Nephron (organoid): Measurements from ENCODE around the gene CIB1.

Experiments
- H3K27ac Mint-ChIP-seq, 3 experiments: 2 replicates each; pipeline ENCODE4 v1.8.0; 2020; ENCODE audit warnings: mixed read lengths in 3 of 3, mild to moderate bottlenecking in 2 of 3, moderate library complexity in 1 of 3
- H3K27me3 Mint-ChIP-seq: 2 replicates; pipeline ENCODE4 v1.8.0; 2021; ENCODE audit warnings: low read depth, mild to moderate bottlenecking, moderate library complexity, mixed read lengths
- H3K36me3 Mint-ChIP-seq: 2 replicates; pipeline ENCODE4 v1.8.0; 2020; ENCODE audit warnings: low read depth, mixed read lengths
- H3K4me1 Mint-ChIP-seq: 2 replicates; pipeline ENCODE4 v1.8.0; 2020; ENCODE audit warnings: mixed read lengths
- H3K4me3 Mint-ChIP-seq, 3 experiments: 2 replicates each; pipeline ENCODE4 v1.8.0; 2020; ENCODE audit warnings: mild to moderate bottlenecking in 3 of 3, mixed read lengths in 3 of 3, moderate library complexity in 2 of 3
- H3K9me3 Mint-ChIP-seq: 2 replicates; pipeline ENCODE4 v1.8.0; 2020; ENCODE audit warnings: mixed read lengths
- TF ChIP-seq, protein P1 (sequence below), 3 experiments: fragments of 200-600 bp; sonication (generic); IDR thresholded peaks; one replicate each; pipeline ENCODE4 v1.5.0; 2021; ENCODE audit warnings: antibody characterized with exemption in 3 of 3; ENCODE audit not compliant: unreplicated experiment in 3 of 3

CIB1 gene

GRCh38 chr15:90184786-90185704 lies 48.7 kb downstream of the CIB1 start:
- peak overlapping the region; percentile 76 to 79 (median 77) for H3K4me3 Mint-ChIP-seq
- peak overlapping the region; percentile 84 to 89 (median 87) for H3K27ac Mint-ChIP-seq
- peaks cover 29% of the 10 kb centered on the region for H3K4me1 Mint-ChIP-seq
- TF ChIP-seq, protein P1, sequence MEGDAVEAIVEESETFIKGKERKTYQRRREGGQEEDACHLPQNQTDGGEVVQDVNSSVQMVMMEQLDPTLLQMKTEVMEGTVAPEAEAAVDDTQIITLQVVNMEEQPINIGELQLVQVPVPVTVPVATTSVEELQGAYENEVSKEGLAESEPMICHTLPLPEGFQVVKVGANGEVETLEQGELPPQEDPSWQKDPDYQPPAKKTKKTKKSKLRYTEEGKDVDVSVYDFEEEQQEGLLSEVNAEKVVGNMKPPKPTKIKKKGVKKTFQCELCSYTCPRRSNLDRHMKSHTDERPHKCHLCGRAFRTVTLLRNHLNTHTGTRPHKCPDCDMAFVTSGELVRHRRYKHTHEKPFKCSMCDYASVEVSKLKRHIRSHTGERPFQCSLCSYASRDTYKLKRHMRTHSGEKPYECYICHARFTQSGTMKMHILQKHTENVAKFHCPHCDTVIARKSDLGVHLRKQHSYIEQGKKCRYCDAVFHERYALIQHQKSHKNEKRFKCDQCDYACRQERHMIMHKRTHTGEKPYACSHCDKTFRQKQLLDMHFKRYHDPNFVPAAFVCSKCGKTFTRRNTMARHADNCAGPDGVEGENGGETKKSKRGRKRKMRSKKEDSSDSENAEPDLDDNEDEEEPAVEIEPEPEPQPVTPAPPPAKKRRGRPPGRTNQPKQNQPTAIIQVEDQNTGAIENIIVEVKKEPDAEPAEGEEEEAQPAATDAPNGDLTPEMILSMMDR (IDR thresholded peaks at IDR 0.05; ENCODE audit: unreplicated experiment in 3 of 3) = no peak
- H3K9me3 Mint-ChIP-seq = no peaks in the 10 kb centered on the region
- no peaks in the 10 kb centered on the region for H3K27me3 Mint-ChIP-seq
- H3K36me3 Mint-ChIP-seq = no peaks in the 10 kb centered on the region

DNA sequence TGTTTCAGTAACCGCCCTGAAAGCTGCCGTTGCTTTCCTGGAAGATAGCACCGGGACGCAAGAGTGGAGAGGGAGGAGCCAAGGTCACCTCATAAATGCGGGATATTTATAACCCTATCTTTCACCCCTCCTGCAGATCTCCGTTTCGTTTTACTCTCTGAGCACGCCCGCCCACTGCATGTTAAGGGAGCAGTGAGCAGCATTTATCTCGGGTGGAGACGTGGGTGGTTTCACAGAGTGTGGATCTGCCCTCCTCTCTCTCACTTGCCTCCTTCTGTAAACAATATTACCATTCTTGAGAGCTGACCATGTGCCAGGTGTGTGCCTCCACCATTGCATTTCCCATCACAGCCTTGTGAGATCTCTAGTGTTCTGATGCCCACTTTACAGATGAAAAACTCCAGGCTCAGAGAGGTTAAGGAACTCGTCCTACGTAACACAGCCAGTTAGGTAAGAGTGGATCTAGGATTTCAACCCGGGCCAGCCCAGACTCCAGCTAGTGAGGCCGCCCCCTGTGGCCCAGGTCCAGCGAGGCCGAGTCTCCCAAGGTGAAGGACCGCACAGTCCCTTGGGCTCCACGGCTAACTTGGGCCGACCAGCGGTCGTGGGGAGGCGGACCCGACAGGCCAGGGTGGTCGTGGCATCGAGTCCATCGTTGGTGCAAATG lies 49.5 kb downstream of the CIB1 start:
- H3K36me3 Mint-ChIP-seq = no peaks in the 10 kb centered on the region

GRCh38 chr15:90181776-90182175 lies 52.0 kb downstream of the CIB1 start:
- peak overlapping the region; percentile 37 to 61 (median 56) for H3K4me3 Mint-ChIP-seq
- peak overlapping the region; percentile 63 to 80 (median 73) for H3K27ac Mint-ChIP-seq
- no peaks in the 10 kb centered on the region for H3K9me3 Mint-ChIP-seq
- H3K27me3 Mint-ChIP-seq = peaks cover 5% of the 10 kb centered on the region
- no peaks in the 10 kb centered on the region for H3K36me3 Mint-ChIP-seq
- peaks cover 22% of the 10 kb centered on the region for H3K4me1 Mint-ChIP-seq
- TF ChIP-seq, protein P1 (IDR thresholded peaks at IDR 0.05; ENCODE audit: unreplicated experiment in 3 of 3) = no peak

More for the DNA sequence above, 49.5 kb downstream of the CIB1 start:
- Mint-ChIP-seq H3K9me3 (no peaks in the 10 kb centered on the region), H3K4me3 (peak overlapping the region; percentile 76 to 86 (median 77)), H3K27ac (peak overlapping the region; percentile 88 to 95 (median 93)), H3K4me1 (peaks cover 29% of the 10 kb centered on the region), H3K27me3 (peaks cover 4% of the 10 kb centered on the region)
- TF ChIP-seq, protein P1 (IDR thresholded peaks at IDR 0.05; ENCODE audit: unreplicated experiment in 3 of 3) = no peak
